ENCODE data around the gene MSX2.

- TF ChIP-seq ZBTB8A (tag by site-specific recombination; IDR thresholded peaks at IDR 0.05): no peak
- no peak for TF ChIP-seq ZNF777 (tag by site-specific recombination; IDR thresholded peaks at IDR 0.05; ENCODE audit: borderline replicate concordance)
- no peak for TF ChIP-seq ZNF10 (tag by site-specific recombination; IDR thresholded peaks at IDR 0.05)
- no peak for TF ChIP-seq CTCF (tag by site-specific recombination; IDR thresholded peaks at IDR 0.05)
- TF ChIP-seq REST (tag by site-specific recombination; IDR thresholded peaks at IDR 0.05): no peak
- no peak for TF ChIP-seq ZNF157 (tag by site-specific recombination; IDR thresholded peaks at IDR 0.05)
- TF ChIP-seq ZBTB7A (tag by site-specific recombination; IDR thresholded peaks at IDR 0.05; ENCODE audit: low read depth): no peak
- no peak for TF ChIP-seq ZNF341 (tag by site-specific recombination; IDR thresholded peaks at IDR 0.05; ENCODE audit: low read depth)
- TF ChIP-seq KLF1 (tag by site-specific recombination; IDR thresholded peaks at IDR 0.05): no peak
These were observed 15.7 kb upstream of the MSX2 start for GRCh38 chr5:174708476-174709207.

Data from HEK293 (cell line).